HEK293 (cell line): ENCODE data around the gene RHBDL3.

ENCODE experiments used
- FEZF1 ChIP-seq: fragments of 450-650 bp; formaldehyde crosslinking; IDR thresholded peaks from 2 replicates; pipeline ENCODE4 v1.5.1; 2016; ENCODE audit warnings: missing biosample characterization, missing genetic modification characterization
- HOXD13 ChIP-seq: sonication (generic); formaldehyde crosslinking; IDR thresholded peaks from 2 replicates; pipeline ENCODE4 v1.8.0; 2022; ENCODE audit warnings: missing genetic modification reagents, borderline replicate concordance
- OVOL3 ChIP-seq: fragments of 450-650 bp; formaldehyde crosslinking; IDR thresholded peaks from 2 replicates; pipeline ENCODE4 v1.5.1; 2016; ENCODE audit warnings: missing biosample characterization, missing genetic modification characterization
- RBAK ChIP-seq: fragments of 450-650 bp; formaldehyde crosslinking; IDR thresholded peaks from 2 replicates; pipeline ENCODE4 v1.5.1; 2016; ENCODE audit warnings: missing biosample characterization, missing genetic modification characterization
- REPIN1 ChIP-seq: fragments of 450-650 bp; formaldehyde crosslinking; IDR thresholded peaks from 2 replicates; pipeline ENCODE4 v1.5.1; 2017; ENCODE audit warnings: missing biosample characterization, missing genetic modification characterization, low read depth
- ZEB2 ChIP-seq: fragments of 450-650 bp; formaldehyde crosslinking; IDR thresholded peaks from 2 replicates; pipeline ENCODE4 v1.5.1; 2016; ENCODE audit warnings: missing biosample characterization, missing genetic modification characterization
- ZNF112 ChIP-seq: fragments of 450-650 bp; formaldehyde crosslinking; IDR thresholded peaks from 2 replicates; pipeline ENCODE4 v1.5.0; 2017; ENCODE audit warnings: missing biosample characterization, missing genetic modification characterization
- ZNF146 ChIP-seq: fragments of 450-650 bp; formaldehyde crosslinking; IDR thresholded peaks from 2 replicates; pipeline ENCODE4 v1.5.1; 2016; ENCODE audit warnings: missing biosample characterization, missing genetic modification characterization
- ZNF174 ChIP-seq: fragments of 450-650 bp; formaldehyde crosslinking; IDR thresholded peaks from 2 replicates; pipeline ENCODE4 v1.5.0; 2017; ENCODE audit warnings: missing biosample characterization, mild to moderate bottlenecking, missing genetic modification characterization
- ZNF211 ChIP-seq: fragments of 450-650 bp; formaldehyde crosslinking; IDR thresholded peaks from 2 replicates; pipeline ENCODE4 v1.5.1; 2016; ENCODE audit warnings: low read depth, missing biosample characterization, missing genetic modification characterization
- ZNF214 ChIP-seq: fragments of 450-650 bp; formaldehyde crosslinking; IDR thresholded peaks from 2 replicates; pipeline ENCODE4 v1.5.1; 2017; ENCODE audit warnings: missing biosample characterization, mild to moderate bottlenecking, missing genetic modification characterization, borderline replicate concordance
- ZNF266 ChIP-seq: fragments of 450-650 bp; formaldehyde crosslinking; IDR thresholded peaks from 2 replicates; pipeline ENCODE4 v1.5.1; 2016; ENCODE audit warnings: missing biosample characterization, missing genetic modification characterization, low read depth
- ZNF324 ChIP-seq: fragments of 450-650 bp; formaldehyde crosslinking; IDR thresholded peaks from 2 replicates; pipeline ENCODE4 v1.5.1; 2016; ENCODE audit warnings: missing biosample characterization, missing genetic modification characterization
- ZNF391 ChIP-seq: fragments of 450-650 bp; formaldehyde crosslinking; IDR thresholded peaks from 2 replicates; pipeline ENCODE4 v1.5.1; 2016; ENCODE audit warnings: low read depth, missing biosample characterization, missing genetic modification characterization, borderline replicate concordance
- ZNF404 ChIP-seq: fragments of 450-650 bp; formaldehyde crosslinking; IDR thresholded peaks from 2 replicates; pipeline ENCODE4 v1.5.1; 2017; ENCODE audit warnings: missing biosample characterization, missing genetic modification characterization
- ZNF529 ChIP-seq: fragments of 450-650 bp; formaldehyde crosslinking; IDR thresholded peaks from 2 replicates; pipeline ENCODE4 v1.5.1; 2017; ENCODE audit warnings: missing genetic modification characterization, missing biosample characterization; ENCODE audit not compliant: insufficient replicate concordance
- ZNF555 ChIP-seq: fragments of 450-650 bp; formaldehyde crosslinking; conservative IDR thresholded peaks from 2 replicates; pipeline ENCODE4 v1.5.1; 2017; ENCODE audit warnings: missing biosample characterization, mild to moderate bottlenecking, missing genetic modification characterization, inconsistent platforms
- ZNF600 ChIP-seq: fragments of 450-650 bp; formaldehyde crosslinking; IDR thresholded peaks from 2 replicates; pipeline ENCODE4 v1.5.1; 2016; ENCODE audit warnings: missing biosample characterization, missing genetic modification characterization
- ZNF658 ChIP-seq: fragments of 450-650 bp; formaldehyde crosslinking; IDR thresholded peaks from 2 replicates; pipeline ENCODE4; 2016; ENCODE audit warnings: missing biosample characterization, missing genetic modification characterization
- ZNF664 ChIP-seq: fragments of 450-650 bp; formaldehyde crosslinking; IDR thresholded peaks from 2 replicates; pipeline ENCODE4 v1.5.1; 2016; ENCODE audit warnings: missing biosample characterization, missing genetic modification characterization
- ZNF747 ChIP-seq: fragments of 450-650 bp; formaldehyde crosslinking; IDR thresholded peaks from 2 replicates; pipeline ENCODE4 v1.5.1; 2016; ENCODE audit warnings: missing biosample characterization, missing genetic modification characterization
- ZNF776 ChIP-seq: fragments of 450-650 bp; formaldehyde crosslinking; IDR thresholded peaks from 2 replicates; pipeline ENCODE4 v1.5.0; 2017; ENCODE audit warnings: missing biosample characterization, missing genetic modification characterization, borderline replicate concordance
- ZNF777 ChIP-seq: fragments of 450-650 bp; formaldehyde crosslinking; IDR thresholded peaks from 2 replicates; pipeline ENCODE4 v1.5.1; 2017; ENCODE audit warnings: missing biosample characterization, missing genetic modification characterization, borderline replicate concordance
- ZNF791 ChIP-seq: fragments of 450-650 bp; formaldehyde crosslinking; IDR thresholded peaks from 2 replicates; pipeline ENCODE4 v1.5.1; 2016; ENCODE audit warnings: missing biosample characterization, missing genetic modification characterization
- ZNF843 ChIP-seq: fragments of 450-650 bp; formaldehyde crosslinking; IDR thresholded peaks from 2 replicates; pipeline ENCODE4 v1.5.1; 2016; ENCODE audit warnings: missing biosample characterization, missing genetic modification characterization
- ZSCAN16 ChIP-seq: fragments of 450-650 bp; formaldehyde crosslinking; IDR thresholded peaks from 2 replicates; pipeline ENCODE4 v1.5.1; 2016; ENCODE audit warnings: missing biosample characterization, missing genetic modification characterization
- TF ChIP-seq, protein P1 (sequence below): IDR thresholded peaks from 2 replicates; pipeline ENCODE4 v1.6.1; 2011; ENCODE audit warnings: mild to moderate bottlenecking, low read depth, low read length, borderline replicate concordance
- TF ChIP-seq, protein P2 (sequence below): fragments of 450-650 bp; formaldehyde crosslinking; IDR thresholded peaks from 2 replicates; pipeline ENCODE4 v1.5.1; 2017; ENCODE audit warnings: missing biosample characterization, missing genetic modification characterization
- TF ChIP-seq, protein P3 (sequence below): fragments of 450-650 bp; IDR thresholded peaks from 2 replicates; pipeline ENCODE4 v1.5.1; 2018; ENCODE audit warnings: missing biosample characterization, mild to moderate bottlenecking, missing genetic modification characterization
- TF ChIP-seq, protein P4 (sequence below): fragments of 450-650 bp; formaldehyde crosslinking; IDR thresholded peaks from 2 replicates; pipeline ENCODE4 v1.5.1; 2016; ENCODE audit warnings: missing biosample characterization, missing genetic modification characterization
- TF ChIP-seq, protein P5 (sequence below): fragments of 450-650 bp; IDR thresholded peaks from 2 replicates; pipeline ENCODE4 v1.5.1; 2018; ENCODE audit warnings: missing biosample characterization, missing genetic modification characterization

The RHBDL3 gene

DNA sequence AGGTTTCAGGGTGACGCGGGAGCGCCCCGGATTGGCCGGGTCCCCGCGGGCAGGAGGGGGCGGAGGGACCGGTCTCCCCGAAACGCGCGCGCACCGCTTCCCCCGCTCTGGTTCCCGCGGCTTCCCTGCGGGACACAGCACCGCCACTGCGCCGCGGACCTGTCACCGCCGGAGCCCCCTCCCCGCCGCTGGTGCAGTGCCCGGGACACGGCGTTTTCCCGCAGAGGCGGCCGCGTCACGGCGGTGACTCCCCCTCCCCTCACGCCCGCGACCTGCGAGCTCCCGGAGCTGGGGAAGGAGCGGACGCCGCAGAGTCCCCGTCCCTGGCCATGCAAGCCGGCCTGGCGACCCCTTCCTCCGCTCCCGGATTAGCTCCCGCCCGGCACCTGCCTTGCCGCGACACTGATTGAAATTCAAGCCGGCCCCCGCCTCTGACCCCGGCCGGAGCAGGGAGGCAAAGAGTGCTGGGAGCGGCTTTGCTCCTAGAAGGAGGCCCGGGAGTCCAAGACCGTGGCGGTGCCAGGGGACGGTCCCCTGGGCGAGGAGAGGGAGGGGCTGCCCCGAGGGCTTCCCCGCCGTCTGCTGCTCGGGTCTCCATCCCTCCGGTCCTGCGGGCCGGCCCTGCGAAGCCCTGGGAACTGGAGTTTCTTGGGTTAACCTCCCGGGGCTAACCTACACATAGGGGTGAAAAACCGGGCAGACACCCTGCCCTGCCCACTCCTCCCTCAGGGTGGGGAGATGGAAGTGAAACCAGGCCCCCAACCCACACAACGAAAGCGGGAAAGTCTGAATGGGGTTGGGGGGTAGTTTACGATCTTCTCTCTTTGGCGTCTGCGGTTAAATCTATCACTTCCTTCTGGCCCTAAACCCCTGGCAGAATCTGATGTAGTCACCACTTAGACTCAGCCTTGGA is 1.0 kb downstream of the RHBDL3 start (continued):
- no peak for TF ChIP-seq ZNF791 (tag by site-specific recombination)
- TF ChIP-seq ZNF777, result 0 out of 2 replicates have a peak, but pooled peaks have one; percentile 20
- TF ChIP-seq ZNF776, result no peak
- TF ChIP-seq, protein P1, sequence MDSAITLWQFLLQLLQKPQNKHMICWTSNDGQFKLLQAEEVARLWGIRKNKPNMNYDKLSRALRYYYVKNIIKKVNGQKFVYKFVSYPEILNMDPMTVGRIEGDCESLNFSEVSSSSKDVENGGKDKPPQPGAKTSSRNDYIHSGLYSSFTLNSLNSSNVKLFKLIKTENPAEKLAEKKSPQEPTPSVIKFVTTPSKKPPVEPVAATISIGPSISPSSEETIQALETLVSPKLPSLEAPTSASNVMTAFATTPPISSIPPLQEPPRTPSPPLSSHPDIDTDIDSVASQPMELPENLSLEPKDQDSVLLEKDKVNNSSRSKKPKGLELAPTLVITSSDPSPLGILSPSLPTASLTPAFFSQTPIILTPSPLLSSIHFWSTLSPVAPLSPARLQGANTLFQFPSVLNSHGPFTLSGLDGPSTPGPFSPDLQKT, result no peak
- TF ChIP-seq, protein P2, sequence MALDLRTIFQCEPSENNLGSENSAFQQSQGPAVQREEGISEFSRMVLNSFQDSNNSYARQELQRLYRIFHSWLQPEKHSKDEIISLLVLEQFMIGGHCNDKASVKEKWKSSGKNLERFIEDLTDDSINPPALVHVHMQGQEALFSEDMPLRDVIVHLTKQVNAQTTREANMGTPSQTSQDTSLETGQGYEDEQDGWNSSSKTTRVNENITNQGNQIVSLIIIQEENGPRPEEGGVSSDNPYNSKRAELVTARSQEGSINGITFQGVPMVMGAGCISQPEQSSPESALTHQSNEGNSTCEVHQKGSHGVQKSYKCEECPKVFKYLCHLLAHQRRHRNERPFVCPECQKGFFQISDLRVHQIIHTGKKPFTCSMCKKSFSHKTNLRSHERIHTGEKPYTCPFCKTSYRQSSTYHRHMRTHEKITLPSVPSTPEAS (tag by site-specific recombination), result no peak
- TF ChIP-seq ZNF324 (tag by site-specific recombination), result no peak
- TF ChIP-seq RBAK (tag by site-specific recombination), result no peak
- TF ChIP-seq ZNF600 (tag by site-specific recombination), result peak; percentile 25; the same call in 1 of the 2 replicates
- TF ChIP-seq ZNF391, result no peak; the same call in 1 of the 2 replicates
- no peak for TF ChIP-seq ZNF664 (tag by site-specific recombination)
- TF ChIP-seq OVOL3 (tag by site-specific recombination), result no peak
- no peak for TF ChIP-seq ZNF529 (tag by site-specific recombination)
- TF ChIP-seq ZNF112 (tag by site-specific recombination), result no peak
- no peak for TF ChIP-seq ZNF555 (tag by site-specific recombination)
- no peak for TF ChIP-seq ZNF266 (tag by site-specific recombination)
- no peak for TF ChIP-seq ZSCAN16 (tag by site-specific recombination)
- TF ChIP-seq HOXD13, result no peak
- TF ChIP-seq, protein P3, sequence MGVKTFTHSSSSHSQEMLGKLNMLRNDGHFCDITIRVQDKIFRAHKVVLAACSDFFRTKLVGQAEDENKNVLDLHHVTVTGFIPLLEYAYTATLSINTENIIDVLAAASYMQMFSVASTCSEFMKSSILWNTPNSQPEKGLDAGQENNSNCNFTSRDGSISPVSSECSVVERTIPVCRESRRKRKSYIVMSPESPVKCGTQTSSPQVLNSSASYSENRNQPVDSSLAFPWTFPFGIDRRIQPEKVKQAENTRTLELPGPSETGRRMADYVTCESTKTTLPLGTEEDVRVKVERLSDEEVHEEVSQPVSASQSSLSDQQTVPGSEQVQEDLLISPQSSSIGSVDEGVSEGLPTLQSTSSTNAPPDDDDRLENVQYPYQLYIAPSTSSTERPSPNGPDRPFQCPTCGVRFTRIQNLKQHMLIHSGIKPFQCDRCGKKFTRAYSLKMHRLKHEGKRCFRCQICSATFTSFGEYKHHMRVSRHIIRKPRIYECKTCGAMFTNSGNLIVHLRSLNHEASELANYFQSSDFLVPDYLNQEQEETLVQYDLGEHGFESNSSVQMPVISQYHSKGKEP (tag by site-specific recombination), result no peak
- TF ChIP-seq ZNF404 (tag by site-specific recombination), result no peak
- no peak for TF ChIP-seq ZNF658 (tag by site-specific recombination)
- TF ChIP-seq, protein P4, sequence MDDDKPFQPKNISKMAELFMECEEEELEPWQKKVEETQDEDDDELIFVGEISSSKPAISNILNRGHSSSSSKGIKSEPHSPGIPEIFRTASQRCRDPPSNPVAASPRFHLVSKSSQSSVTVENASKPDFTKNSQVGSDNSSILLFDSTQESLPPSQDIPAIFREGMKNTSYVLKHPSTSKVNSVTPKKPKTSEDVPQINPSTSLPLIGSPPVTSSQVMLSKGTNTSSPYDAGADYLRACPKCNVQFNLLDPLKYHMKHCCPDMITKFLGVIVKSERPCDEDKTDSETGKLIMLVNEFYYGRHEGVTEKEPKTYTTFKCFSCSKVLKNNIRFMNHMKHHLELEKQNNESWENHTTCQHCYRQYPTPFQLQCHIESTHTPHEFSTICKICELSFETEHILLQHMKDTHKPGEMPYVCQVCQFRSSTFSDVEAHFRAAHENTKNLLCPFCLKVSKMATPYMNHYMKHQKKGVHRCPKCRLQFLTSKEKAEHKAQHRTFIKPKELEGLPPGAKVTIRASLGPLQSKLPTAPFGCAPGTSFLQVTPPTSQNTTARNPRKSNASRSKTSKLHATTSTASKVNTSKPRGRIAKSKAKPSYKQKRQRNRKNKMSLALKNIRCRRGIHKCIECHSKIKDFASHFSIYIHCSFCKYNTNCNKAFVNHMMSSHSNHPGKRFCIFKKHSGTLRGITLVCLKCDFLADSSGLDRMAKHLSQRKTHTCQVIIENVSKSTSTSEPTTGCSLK, result no peak
- peak; percentile 75; the same call in 1 of the 2 replicates for TF ChIP-seq ZEB2 (tag by site-specific recombination)
- no peak for TF ChIP-seq ZNF843
- TF ChIP-seq FEZF1 (tag by site-specific recombination), result no peak
- TF ChIP-seq ZNF214 (tag by site-specific recombination), result no peak
- TF ChIP-seq, protein P5, sequence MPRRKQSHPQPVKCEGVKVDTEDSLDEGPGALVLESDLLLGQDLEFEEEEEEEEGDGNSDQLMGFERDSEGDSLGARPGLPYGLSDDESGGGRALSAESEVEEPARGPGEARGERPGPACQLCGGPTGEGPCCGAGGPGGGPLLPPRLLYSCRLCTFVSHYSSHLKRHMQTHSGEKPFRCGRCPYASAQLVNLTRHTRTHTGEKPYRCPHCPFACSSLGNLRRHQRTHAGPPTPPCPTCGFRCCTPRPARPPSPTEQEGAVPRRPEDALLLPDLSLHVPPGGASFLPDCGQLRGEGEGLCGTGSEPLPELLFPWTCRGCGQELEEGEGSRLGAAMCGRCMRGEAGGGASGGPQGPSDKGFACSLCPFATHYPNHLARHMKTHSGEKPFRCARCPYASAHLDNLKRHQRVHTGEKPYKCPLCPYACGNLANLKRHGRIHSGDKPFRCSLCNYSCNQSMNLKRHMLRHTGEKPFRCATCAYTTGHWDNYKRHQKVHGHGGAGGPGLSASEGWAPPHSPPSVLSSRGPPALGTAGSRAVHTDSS (tag by site-specific recombination), result no peak
- no peak for TF ChIP-seq REPIN1 (tag by site-specific recombination)
- TF ChIP-seq ZNF211 (tag by site-specific recombination), result no peak
- no peak for TF ChIP-seq ZNF146
- TF ChIP-seq ZNF747 (tag by site-specific recombination), result no peak
- no peak for TF ChIP-seq ZNF174 (tag by site-specific recombination)
